Endothelial cell (in vitro differentiated cells): ENCODE data around the gene UTP14C. TPM values are rescaled to one million over a fixed set of nuclear protein-coding genes. Genes with fewer than 3 reads are reported as not detected.
"Not testable (repeated sequence)": the region's sequence is repeated elsewhere in the genome, so short reads cannot be mapped to it uniquely, and the experiment has no call there.

Experiments
- DNase-seq: peaks from one replicate; pipeline ENCODE4 v3.0.0; 2021; ENCODE audit warnings: low spot score
- H3K27ac Mint-ChIP-seq: one replicate; pipeline ENCODE4 v1.8.0; 2021; ENCODE audit warnings: mixed read lengths, inconsistent platforms; ENCODE audit not compliant: unreplicated experiment
- H3K27me3 Mint-ChIP-seq: one replicate; pipeline ENCODE4 v1.8.0; 2021; ENCODE audit warnings: mild to moderate bottlenecking, moderate library complexity, mixed read lengths, inconsistent platforms; ENCODE audit not compliant: unreplicated experiment
- H3K36me3 Mint-ChIP-seq: one replicate; pipeline ENCODE4 v1.8.0; 2021; ENCODE audit warnings: mild to moderate bottlenecking, low read depth, mixed read lengths, inconsistent platforms; ENCODE audit not compliant: unreplicated experiment
- H3K4me1 Mint-ChIP-seq: one replicate; pipeline ENCODE4 v1.8.0; 2021; ENCODE audit warnings: mild to moderate bottlenecking, mixed read lengths, inconsistent platforms; ENCODE audit not compliant: unreplicated experiment
- H3K4me3 Mint-ChIP-seq: one replicate; pipeline ENCODE4 v1.8.0; 2021; ENCODE audit warnings: mild to moderate bottlenecking, mixed read lengths, inconsistent platforms; ENCODE audit not compliant: unreplicated experiment
- H3K9me3 Mint-ChIP-seq: one replicate; pipeline ENCODE4 v1.8.0; 2021; ENCODE audit warnings: mixed read lengths, inconsistent platforms; ENCODE audit not compliant: unreplicated experiment
- total RNA-seq: library from RNA; stranded (reverse); fragmentation: NEBNext Ultra II Directional; extraction: Animal tissue kit (Norgen Biotek cat#: 25700); gene quantifications from one replicate; pipeline ENCODE4 v1.2.1, GENCODE V29; 2021; ENCODE audit not compliant: unreplicated experiment
- TF ChIP-seq, protein P1 (sequence below): fragments of 200-600 bp; sonication (generic); IDR thresholded peaks from one replicate; pipeline ENCODE4 v1.5.0; 2021; ENCODE audit warnings: antibody characterized with exemption; ENCODE audit not compliant: unreplicated experiment

UTP14C gene
- total RNA-seq, 1 donor from 2014 or later: 16.8 TPM

DNA sequence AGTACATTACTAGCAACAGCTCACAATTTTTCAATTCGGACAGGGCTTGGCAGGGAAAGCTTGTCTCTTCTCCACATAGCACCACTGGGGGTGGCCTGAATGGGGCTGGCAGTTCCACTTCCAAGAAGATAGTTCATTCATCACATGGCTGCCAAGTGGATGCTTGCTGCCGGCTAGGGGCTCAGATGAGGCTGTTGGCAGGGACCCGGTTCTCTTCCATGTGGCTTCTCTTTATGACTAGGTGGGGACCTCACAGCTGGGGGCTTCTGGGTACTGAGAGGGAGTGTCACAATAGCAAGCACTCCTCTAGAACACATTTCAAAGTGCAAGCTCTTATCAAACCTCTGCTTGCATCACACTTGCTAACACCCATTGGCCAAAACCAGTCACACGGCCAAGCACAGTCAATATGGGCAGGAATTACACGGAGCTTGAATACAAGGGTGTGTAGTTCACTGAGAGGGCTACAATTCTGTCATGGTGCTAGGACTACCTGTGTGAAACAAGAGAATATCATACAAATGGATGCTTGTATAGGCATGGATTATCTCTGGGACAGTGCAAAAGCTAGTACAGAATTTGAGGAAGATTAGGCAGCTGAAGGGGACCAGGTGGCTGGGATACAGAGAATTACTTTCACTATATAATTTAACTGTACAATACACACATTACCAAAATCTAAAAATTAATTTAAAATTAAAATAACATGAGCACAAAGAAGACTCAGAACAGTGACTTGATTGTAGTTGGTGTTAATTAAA, 45.5 kb upstream of the UTP14C start:
- DNase-seq: no peak
- H3K36me3 Mint-ChIP-seq: no peaks in the 10 kb centered on the region

DNA sequence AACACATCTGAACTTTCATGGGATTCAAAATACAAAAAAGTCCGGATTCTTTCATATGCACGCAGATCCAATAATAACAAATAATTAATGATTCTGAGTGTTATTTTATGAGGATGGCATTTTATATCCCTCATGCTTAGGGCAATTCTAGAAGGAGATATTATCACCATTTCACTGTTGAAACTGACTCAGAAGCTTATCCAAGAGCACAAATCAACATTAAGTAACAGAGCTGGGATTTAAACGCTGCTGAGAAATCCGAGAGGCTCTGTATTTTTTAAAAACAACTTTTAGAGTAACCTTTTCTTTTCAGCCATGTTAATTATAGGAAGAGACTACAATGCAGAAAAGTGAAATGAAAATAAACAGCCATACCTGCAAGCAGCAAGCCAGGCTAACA, 43.6 kb upstream of the UTP14C start:
- no peak for DNase-seq
- no peaks in the 10 kb centered on the region for H3K27me3 Mint-ChIP-seq
- H3K9me3 Mint-ChIP-seq: no peaks in the 10 kb centered on the region
- TF ChIP-seq, protein P1, sequence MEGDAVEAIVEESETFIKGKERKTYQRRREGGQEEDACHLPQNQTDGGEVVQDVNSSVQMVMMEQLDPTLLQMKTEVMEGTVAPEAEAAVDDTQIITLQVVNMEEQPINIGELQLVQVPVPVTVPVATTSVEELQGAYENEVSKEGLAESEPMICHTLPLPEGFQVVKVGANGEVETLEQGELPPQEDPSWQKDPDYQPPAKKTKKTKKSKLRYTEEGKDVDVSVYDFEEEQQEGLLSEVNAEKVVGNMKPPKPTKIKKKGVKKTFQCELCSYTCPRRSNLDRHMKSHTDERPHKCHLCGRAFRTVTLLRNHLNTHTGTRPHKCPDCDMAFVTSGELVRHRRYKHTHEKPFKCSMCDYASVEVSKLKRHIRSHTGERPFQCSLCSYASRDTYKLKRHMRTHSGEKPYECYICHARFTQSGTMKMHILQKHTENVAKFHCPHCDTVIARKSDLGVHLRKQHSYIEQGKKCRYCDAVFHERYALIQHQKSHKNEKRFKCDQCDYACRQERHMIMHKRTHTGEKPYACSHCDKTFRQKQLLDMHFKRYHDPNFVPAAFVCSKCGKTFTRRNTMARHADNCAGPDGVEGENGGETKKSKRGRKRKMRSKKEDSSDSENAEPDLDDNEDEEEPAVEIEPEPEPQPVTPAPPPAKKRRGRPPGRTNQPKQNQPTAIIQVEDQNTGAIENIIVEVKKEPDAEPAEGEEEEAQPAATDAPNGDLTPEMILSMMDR: no peak
- no peaks in the 10 kb centered on the region for H3K4me1 Mint-ChIP-seq
- H3K36me3 Mint-ChIP-seq: no peaks in the 10 kb centered on the region
- no peak overlapping the region for H3K27ac Mint-ChIP-seq
- no peak overlapping the region for H3K4me3 Mint-ChIP-seq

More for the DNA sequence above, 45.5 kb upstream of the UTP14C start:
- TF ChIP-seq, protein P1: no peak
- Mint-ChIP-seq H3K27me3 (no peaks in the 10 kb centered on the region), H3K4me1 (no peaks in the 10 kb centered on the region), H3K9me3 (no peaks in the 10 kb centered on the region), H3K4me3 (no peak overlapping the region), H3K27ac (no peak overlapping the region)

DNA sequence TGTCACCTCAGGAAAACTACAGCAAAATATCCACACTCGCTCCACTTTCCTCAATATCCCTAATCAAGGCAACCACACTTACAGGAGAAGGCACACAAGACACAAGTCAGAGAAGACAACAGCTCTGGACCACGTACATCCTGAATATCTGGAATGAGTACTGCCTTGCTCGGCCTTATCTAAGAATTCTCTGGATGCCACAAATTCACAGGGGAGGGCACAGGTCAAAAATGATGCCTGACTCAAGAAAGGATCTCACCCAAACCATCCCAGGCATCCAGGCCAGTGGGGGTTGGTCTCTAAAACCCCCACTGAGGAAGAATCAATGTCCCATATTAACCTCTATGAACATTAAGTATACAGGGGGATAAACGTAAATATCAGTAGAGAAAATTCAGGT, 43.1 kb upstream of the UTP14C start:
- Mint-ChIP-seq H3K27ac (no peak overlapping the region), H3K4me3 (no peak overlapping the region), H3K9me3 (no peaks in the 10 kb centered on the region), H3K27me3 (no peaks in the 10 kb centered on the region), H3K4me1 (no peaks in the 10 kb centered on the region), H3K36me3 (no peaks in the 10 kb centered on the region)
- TF ChIP-seq, protein P1: no peak
- DNase-seq: no peak

DNA sequence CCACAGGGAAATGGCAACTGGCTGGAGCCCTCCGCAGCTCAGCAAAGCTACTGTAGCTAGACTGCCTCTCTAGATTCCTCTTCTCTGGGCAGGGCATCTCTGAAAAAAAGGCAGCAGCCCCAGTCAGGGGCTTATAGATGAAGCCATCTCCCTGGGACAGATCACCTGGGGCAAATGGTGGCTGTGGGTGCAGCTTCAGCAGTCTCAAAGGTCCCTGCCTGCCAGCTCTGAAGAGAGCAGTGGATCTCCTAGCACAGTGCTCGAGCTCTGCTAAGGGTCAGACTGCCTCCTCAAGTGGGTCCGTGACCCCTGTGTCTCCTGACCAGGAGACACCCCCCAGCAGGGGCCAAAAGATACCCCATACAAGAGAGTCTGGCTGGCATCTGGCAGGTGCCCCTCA, 41.2 kb upstream of the UTP14C start:
- H3K4me3 Mint-ChIP-seq, DNase-seq, H3K27me3 Mint-ChIP-seq, H3K4me1 Mint-ChIP-seq, H3K36me3 Mint-ChIP-seq, H3K9me3 Mint-ChIP-seq, H3K27ac Mint-ChIP-seq: not testable (repeated sequence)

DNA sequence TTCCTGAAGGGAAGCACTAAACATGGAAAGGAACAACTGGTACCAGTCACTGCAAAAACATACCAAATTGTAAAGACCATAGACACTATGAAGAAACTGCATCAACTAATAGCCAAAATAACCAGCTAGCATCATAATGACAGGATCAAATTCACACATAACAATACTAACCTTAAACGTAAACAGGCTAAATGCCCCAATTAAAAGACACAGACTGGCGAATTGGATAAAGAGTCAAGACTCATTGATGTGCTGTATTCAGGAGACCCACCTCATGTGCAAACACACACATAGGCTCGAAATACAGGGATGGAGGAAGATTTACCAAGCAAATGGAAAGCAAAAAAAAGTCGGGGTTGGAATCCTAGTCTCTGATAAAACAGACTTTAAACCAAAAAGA, 39.6 kb upstream of the UTP14C start:
- H3K9me3 Mint-ChIP-seq, H3K4me3 Mint-ChIP-seq, DNase-seq, H3K4me1 Mint-ChIP-seq, H3K27me3 Mint-ChIP-seq, H3K36me3 Mint-ChIP-seq, H3K27ac Mint-ChIP-seq: not testable (repeated sequence)

DNA sequence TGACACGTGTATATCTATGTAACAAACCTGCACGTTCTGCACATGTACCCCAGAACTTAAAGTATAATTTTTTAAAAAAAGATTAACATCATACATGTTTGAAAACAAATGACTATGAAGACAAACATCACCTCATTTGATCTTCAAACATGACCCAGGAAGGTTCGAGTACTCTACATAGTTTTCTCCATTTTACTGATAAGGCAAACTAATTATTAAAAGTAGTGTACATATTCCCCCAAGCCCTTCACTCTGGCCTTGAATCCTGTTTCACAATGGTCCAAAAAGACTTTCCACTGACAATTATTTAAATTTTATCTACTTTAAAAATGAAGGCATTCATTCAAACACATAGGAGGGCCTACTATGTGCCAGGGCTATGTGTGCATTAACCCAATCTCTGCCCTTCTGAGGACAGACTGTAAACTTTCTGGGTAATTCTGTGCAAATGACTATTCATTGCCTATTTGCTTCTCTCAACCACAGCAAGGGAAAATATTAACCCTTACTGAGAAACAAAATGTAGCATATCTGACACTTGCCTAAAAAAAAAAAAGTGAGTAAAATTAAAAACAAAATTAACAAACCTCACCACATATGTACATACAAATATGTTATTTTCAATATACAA, 35.4 kb upstream of the UTP14C start:
- Mint-ChIP-seq H3K27ac (no peak overlapping the region), H3K4me3 (no peak overlapping the region), H3K27me3 (peaks cover 2% of the 10 kb centered on the region), H3K4me1 (no peaks in the 10 kb centered on the region), H3K36me3 (no peaks in the 10 kb centered on the region), H3K9me3 (no peaks in the 10 kb centered on the region)
- TF ChIP-seq, protein P1: no peak
- no peak for DNase-seq
